CD4-positive, alpha-beta T cell treated with Interleukin-2 at 100 ng/mL for 4 hours (primary cell): ENCODE data around the gene NUCB2.
"Not testable (repeated sequence)": the region's sequence is repeated elsewhere in the genome, so short reads cannot be mapped to it uniquely, and the experiment has no call there.

Source experiments
- DNase-seq: peaks from one replicate; pipeline ENCODE4 v3.0.0-alpha.2; 2020; ENCODE audit warnings: low spot score

Gene NUCB2

GRCh38 chr11:17276236-17277023 lies at the start of gene NUCB2:
NUCB2 (plus strand) TSS chr11:17276739; CDS start chr11:17295324, 18,585 bp downstream.
- DNase-seq, result peak; percentile 96

- not testable (repeated sequence) for DNase-seq
These were observed 48.2 kb upstream of the NUCB2 start for GRCh38 chr11:17228186-17228925.

GRCh38 chr11:17229481-17230152 lies 46.9 kb upstream of the NUCB2 start:
- no peak for DNase-seq

- DNase-seq, result peak; percentile 20
These were observed 45.4 kb upstream of the NUCB2 start for GRCh38 chr11:17230867-17231851.

GRCh38 chr11:17233101-17233500 lies 43.4 kb upstream of the NUCB2 start:
- no peak for DNase-seq

- DNase-seq, result no peak
These were observed 38.2 kb upstream of the NUCB2 start for GRCh38 chr11:17238377-17238776.

GRCh38 chr11:17239927-17240326 lies 36.6 kb upstream of the NUCB2 start:
- not testable (repeated sequence) for DNase-seq

GRCh38 chr11:17240780-17241179 lies 35.8 kb upstream of the NUCB2 start:
- no peak for DNase-seq

- not testable (repeated sequence) for DNase-seq
These were observed 33.6 kb upstream of the NUCB2 start for GRCh38 chr11:17242954-17243353.

- no peak for DNase-seq
These were observed 32.5 kb upstream of the NUCB2 start for GRCh38 chr11:17244046-17244445.

GRCh38 chr11:17250561-17251350 lies 25.8 kb upstream of the NUCB2 start:
- no peak for DNase-seq

- DNase-seq, result no peak
These were observed 23.8 kb upstream of the NUCB2 start for GRCh38 chr11:17252704-17253103.

GRCh38 chr11:17256512-17256911 lies 20.0 kb upstream of the NUCB2 start:
- no peak for DNase-seq

- no peak for DNase-seq
These were observed 19.3 kb upstream of the NUCB2 start for GRCh38 chr11:17257196-17257595.

- no peak for DNase-seq
These were observed 17.9 kb upstream of the NUCB2 start for GRCh38 chr11:17258670-17259069.

GRCh38 chr11:17259519-17259918 lies 17.0 kb upstream of the NUCB2 start:
- DNase-seq, result no peak

GRCh38 chr11:17260020-17260419 lies 16.5 kb upstream of the NUCB2 start:
- DNase-seq, result no peak

GRCh38 chr11:17263769-17264168 lies 12.8 kb upstream of the NUCB2 start:
- DNase-seq, result no peak

GRCh38 chr11:17266781-17267180 lies 9.8 kb upstream of the NUCB2 start:
- no peak for DNase-seq

- no peak for DNase-seq
These were observed 9.0 kb upstream of the NUCB2 start for GRCh38 chr11:17267576-17267975.

- not testable (repeated sequence) for DNase-seq
These were observed 8.0 kb upstream of the NUCB2 start for GRCh38 chr11:17268500-17268899.
